Omental fat pad (tissue), 4 donors: Measurements from ENCODE around the gene DVL1. TPM values are rescaled to one million over a fixed set of nuclear protein-coding genes. Genes with fewer than 3 reads are reported as not detected.

ENCODE experiments used
- ATAC-seq: fragments of 150-250 bp; one replicate; pipeline ENCODE4 v1.9.1; 2016; ENCODE audit warnings: mild to moderate bottlenecking, moderate library complexity; ENCODE audit not compliant: low FRiP score
- DNase-seq: peaks from one replicate; pipeline ENCODE4 v3.0.0-alpha.2; 2019; ENCODE audit warnings: low spot score
- CTCF ChIP-seq, 3 donors: fragments of 450-650 bp; IDR thresholded peaks; one replicate each; pipeline ENCODE4 v1.5.1; 2016 to 2017; ENCODE audit warnings: antibody characterized with exemption in 3 of 3, mild to moderate bottlenecking in 3 of 3, moderate library complexity in 2 of 3
- total RNA-seq, 4 donors: library from RNA; depleted of rRNA; stranded (reverse); fragments of >200 nt; gene quantifications; one replicate each; pipeline ENCODE4 v1.1.0, GENCODE V29; 2016

The DVL1 gene
- total RNA-seq, 4 donors from 2014 or later = 56.6 to 65.0 (median 61.8) TPM

- ATAC-seq (no peak), DNase-seq (no peak)
- TF ChIP-seq CTCF (IDR thresholded peaks at IDR 0.05) = no peak
Observed at GRCh38 chr1:1367315-1367714, 18.1 kb upstream of the DVL1 start.

- ATAC-seq (no peak), DNase-seq (no peak)
Observed at GRCh38 chr1:1366699-1367066, 17.5 kb upstream of the DVL1 start.

GRCh38 chr1:1365875-1366698 lies 16.9 kb upstream of the DVL1 start:
- DNase-seq = no peak
- no peak for TF ChIP-seq CTCF (IDR thresholded peaks at IDR 0.05)
- no peak for ATAC-seq

More at GRCh38 chr1:1366699-1367066, 17.5 kb upstream of the DVL1 start:
- TF ChIP-seq CTCF (IDR thresholded peaks at IDR 0.05) = no peak

- DNase-seq = no peak
- ATAC-seq = no peak
Observed at GRCh38 chr1:1364266-1364665, 15.0 kb upstream of the DVL1 start.

GRCh38 chr1:1361982-1362423 lies 12.8 kb upstream of the DVL1 start:
- DNase-seq = no peak
- peak; percentile 43 for ATAC-seq
- TF ChIP-seq CTCF (IDR thresholded peaks at IDR 0.05) = no peak

More at GRCh38 chr1:1364266-1364665, 15.0 kb upstream of the DVL1 start:
- TF ChIP-seq CTCF (IDR thresholded peaks at IDR 0.05) = no peak

- DNase-seq = no peak
- TF ChIP-seq CTCF (IDR thresholded peaks at IDR 0.05) = no peak
- ATAC-seq = no peak
Observed at GRCh38 chr1:1361233-1361981, 12.2 kb upstream of the DVL1 start.
